ENCODE measurements around the gene AKR1E2.

GRCh38 chr10:4804465-4804864 lies 21.5 kb upstream of the AKR1E2 start:
- TF ChIP-seq CTCF (IDR thresholded peaks at IDR 0.05) (no peak), POLR2A (IDR thresholded peaks at IDR 0.05) (no peak)
